Activated naive CD8-positive, alpha-beta T cell treated with anti-CD3 and anti-CD28 coated beads, Interleukin-2, amount 50 U/mL, for 16 hours (primary cell): ENCODE measurements around the gene CCDC174.
A peak's percentile ranks its signal among the peaks of the same experiment; 100 is the strongest.
"Not testable (repeated sequence)": the region's sequence is repeated elsewhere in the genome, so short reads cannot be mapped to it uniquely, and the experiment has no call there.

Experiments used
- DNase-seq: peaks from one replicate; pipeline ENCODE4 v3.0.0-alpha.2; 2020; ENCODE audit warnings: low read depth, low spot score

The CCDC174 gene

DNA sequence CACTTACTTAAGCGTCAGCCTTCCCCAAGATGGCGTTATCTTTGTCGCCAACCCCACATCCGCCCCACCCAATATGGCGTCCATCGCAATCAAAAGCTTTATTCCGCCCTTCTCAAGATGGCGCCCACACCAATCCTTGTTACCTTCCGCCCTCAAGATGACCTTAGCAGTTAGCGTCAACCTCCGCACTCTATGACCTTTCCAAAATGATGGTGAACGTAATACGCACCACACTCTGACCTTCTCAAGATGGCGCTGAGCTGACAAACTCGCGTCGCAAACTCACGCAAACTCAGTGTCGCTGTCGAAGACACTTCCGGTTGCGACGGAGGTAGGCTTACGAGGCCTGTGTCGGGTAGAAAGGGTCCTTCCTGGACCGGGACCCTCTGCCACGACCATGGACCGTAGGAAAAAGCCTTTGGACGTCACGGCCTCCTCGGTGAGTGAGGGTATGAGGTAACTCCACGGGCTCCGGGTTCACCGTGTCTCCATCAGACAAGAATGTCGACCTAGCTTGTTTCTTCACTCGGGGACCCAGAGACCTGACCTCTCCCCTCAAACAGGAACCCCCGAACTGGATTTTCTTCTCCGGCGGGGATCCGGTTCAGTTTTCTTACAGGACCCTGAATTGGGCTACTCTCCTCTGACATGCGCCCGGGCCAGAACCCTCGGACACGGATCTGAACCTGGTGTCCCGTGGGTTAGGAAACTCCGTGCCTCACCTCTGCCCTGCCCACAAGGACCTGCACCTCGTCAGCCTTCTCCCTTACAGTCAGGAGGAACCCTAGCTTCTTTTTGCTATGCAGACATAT lies at the start of gene CCDC174:
Gene CCDC174 (plus strand): TSS at position 323 of the 812 bp plus-strand sequence. CDS start 75 bp downstream, at position 398.
- peak; percentile 84 for DNase-seq

DNA sequence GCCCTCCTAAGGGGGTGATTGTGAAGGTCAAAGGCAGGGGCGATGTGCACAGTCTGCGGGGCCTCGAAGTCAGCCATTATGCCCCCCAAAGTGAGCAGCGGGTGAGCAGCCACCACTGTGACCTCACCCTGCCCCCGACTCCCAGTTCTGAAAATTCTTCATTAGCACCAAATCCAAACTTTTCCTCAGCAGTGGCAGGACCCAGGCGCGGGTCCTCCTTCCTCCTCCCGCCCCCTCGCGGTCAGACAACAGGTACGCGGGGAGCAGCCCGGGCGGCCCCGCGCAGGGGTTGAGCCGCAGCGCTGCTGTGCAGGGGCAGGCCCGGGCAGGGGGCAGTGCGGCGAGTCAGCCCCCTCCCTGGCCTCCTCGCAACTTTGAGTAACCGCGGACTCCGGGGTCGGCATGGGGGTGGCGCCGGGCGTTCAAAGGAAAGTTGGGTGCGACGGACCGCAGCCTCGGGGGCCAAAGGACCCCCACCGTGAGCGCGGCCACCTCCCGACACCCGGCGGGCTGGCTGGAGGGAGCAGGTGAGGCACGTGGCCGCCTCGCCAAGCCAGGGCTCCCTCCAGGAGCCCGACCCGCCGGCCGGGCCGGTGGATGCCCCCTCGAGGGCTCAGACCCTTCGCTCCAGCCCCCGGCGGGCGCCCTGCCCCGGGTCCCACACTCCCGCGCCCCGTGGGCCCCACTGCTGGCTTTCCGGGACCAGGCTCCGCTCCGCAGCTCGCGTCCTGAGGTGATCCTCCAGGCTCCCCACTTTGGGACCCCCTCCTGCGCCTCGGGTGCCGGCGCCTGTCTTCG lies 49.4 kb upstream of the CCDC174 start:
- no peak for DNase-seq

DNA sequence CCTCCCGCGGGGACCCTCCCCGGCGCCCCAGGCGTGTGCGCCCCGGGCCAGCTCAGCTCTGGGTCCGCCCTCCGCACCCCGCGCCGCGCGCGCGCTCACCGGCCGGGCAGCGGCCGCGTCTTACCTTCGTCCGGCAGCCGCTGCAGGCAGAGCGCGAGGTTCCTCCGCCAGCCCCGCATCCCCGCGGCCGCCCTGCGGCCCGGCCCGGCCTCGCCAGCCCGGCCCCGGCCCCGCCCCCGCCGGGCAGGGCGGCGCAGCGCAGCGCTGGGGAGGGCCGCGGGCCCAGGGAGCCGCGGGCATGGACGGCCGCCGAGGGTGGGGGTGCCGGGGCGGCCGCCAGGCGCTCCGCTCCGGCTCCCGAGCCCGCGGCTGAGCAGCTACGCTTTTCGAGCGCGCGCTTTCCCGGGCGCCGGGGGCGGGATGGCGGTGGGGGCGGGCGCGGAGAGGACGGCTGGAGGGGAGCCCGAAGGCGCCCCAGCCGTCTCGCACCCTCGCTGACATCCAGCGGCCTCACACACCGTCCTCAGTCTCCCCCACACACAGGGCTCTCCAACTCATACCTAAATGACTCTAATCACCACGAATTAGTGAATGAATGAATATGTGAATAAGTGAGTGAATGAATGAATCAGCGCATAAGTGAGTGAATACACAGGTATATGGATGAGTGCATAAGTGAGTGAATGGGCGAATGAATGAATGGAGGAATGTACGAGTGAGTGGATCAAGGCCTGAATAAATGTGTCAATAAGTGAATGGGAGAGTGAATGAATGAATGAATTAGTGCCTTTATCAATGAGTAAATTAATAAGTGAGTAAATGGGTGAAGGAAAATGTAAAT lies 48.5 kb upstream of the CCDC174 start:
- no peak for DNase-seq

DNA sequence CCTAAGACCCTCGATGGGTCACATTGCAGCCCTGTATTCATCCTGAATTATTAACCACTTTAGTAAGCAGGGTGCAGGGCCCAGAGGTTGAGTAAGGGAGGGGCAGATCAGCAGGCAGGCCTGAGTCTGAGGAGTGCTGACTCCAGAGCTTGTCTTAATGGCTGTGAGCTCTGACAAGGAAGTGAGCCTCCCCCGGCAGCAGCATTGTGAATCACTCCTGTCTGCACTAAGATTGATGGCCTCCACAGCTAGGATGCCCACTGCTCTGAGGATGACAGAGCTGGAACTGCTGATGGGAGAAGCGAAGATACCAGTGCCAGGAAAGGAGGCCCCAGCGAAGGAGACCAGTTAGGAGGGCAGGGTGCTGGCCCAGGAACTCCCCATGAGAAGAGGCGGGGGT lies 46.5 kb upstream of the CCDC174 start:
- no peak for DNase-seq

DNA sequence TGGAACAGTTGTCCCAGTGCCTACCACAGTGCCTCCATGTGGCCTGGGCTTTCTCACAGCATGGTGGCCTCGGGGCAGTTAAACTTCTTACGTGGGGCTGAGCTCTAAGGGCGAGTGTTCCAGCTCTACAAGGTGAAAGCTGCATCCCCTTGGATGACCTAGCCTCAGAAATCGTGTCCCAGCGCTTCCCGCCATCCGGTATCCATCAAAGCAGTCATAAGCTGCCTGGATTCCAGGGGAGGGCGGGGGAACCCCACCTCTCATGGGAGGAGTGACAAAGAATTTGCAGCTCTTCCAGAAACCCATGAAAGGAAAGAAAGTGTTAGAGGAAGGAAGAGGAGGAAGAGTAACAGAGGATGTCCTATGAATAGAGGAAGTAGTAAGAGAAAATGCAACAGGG lies 45.8 kb upstream of the CCDC174 start:
- no peak for DNase-seq

DNA sequence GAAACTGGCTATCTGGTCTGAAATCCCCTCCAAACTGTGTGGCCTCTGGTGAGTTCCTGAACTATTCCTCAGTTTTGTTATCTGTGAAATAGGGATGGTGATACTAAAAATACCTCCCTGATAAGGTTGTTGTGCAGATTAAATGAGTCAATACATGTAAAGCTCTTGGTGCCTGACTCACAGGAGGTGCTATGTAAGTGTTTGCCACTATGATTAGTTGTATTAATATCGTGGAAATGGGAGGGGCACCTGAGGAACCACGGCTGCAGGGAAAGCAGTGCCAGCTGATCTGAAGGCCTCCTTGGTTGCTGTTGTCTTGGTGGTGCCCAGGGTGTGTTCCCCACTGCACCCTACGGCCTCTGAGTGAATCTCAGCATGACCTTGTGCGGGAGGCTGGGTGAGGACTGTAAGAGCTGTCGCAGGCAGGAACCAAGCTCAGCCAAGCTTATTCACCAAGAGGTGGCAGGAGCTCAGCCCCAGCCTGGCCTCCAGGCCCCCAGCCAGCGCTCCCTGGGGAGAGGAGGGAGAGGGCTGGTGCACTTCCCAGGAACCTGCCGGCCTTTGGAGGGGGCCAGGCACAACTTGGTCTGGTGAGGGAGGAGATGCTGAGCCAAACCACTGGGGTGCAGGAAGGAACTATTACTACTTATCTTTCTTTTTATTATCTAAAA lies 44.8 kb upstream of the CCDC174 start:
- no peak for DNase-seq

DNA sequence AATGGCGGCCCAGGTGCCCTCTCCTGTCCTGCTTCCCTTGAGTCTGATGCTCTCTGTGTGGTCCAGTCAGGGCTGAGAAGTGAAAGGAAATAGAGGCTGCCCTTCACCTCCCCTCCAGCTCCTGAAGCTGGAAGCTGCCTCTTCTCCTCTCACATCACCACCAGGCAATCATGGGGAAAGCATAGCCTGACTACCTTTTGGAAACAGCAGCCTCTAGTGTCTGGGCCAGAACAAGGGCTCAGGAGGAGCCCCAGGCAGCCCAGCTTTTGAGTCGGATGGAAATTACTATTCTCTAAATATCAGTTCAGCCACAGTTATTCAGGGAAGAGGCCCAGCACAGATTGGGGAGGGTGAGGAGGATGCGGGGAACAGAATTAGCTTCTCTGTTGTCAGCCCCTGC lies 43.3 kb upstream of the CCDC174 start:
- DNase-seq = no peak

DNA sequence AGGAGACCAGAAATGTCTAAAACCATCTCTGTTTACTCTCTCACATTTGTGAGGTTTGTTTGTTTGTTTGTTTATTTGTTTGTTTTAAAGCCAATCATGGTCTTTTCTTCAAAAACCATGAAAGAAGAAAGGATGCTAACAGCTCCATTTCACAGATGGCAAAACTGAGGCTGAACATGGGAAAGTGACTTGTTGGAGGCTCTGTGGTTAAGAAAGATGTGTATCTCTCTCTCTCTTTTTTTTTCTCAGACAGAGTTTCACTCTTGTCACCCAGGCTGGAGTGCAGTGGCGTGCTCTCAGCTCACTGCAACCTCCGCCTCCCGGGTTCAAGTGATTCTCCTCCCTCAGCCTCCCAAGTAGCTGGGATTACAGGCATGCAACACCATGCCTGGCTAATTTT lies 42.5 kb upstream of the CCDC174 start:
- not testable (repeated sequence) for DNase-seq

DNA sequence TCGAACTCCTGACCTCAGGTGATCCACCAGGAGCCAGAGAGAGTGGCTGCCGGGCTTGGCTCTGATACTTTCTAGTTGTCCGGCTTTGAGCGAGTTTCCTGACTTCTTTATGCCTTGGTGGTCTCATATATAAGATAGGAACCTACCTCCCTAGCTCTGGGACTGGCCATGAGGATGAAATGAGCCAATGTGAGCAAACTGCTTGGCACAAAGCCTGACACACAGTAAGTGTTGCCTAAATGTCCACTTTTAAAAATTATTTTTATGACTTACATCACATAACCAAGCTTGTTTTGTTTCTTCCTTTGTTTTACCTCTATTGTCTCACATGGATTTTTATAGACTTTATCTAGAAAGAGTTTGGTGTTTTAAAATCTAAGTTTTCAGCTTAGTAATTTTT lies 42.1 kb upstream of the CCDC174 start:
- DNase-seq = no peak

DNA sequence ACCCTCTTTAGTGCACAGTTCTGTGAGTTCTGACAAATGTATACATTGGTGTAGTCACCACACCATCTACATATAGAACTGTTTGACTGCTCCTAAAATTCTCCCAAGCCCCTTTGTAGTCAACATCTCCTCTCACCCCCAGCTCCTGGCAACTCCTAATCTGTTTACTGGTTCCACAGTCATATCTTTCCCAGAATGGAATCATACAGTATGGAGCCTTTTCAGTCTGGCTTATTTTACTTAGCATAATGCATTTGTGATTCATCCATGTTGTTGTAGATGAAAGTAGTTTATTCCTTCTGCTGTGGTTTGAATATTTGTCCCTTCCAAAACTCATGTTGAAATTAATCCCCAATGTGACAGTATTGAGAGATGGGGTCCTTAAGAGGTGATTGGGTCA lies 41.6 kb upstream of the CCDC174 start:
- no peak for DNase-seq

DNA sequence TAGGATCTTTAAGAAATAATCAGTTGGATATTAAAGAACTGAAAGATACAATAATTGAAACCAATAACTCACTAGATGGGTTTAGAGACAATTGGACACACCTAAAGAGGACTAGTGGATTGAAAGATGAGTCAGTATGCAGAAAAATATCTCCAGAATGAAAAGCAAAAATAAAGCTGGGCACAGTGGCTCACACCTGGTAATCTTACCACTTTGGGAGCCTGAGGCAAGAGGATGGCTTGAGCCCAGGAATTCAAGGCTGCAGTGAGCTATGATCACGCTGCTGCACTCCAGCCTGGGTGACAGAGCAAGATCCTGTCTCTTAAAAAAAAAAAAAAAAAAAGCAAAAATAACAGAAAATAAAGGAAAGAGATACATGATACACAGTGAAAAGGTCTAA lies 37.4 kb upstream of the CCDC174 start:
- DNase-seq = no peak

DNA sequence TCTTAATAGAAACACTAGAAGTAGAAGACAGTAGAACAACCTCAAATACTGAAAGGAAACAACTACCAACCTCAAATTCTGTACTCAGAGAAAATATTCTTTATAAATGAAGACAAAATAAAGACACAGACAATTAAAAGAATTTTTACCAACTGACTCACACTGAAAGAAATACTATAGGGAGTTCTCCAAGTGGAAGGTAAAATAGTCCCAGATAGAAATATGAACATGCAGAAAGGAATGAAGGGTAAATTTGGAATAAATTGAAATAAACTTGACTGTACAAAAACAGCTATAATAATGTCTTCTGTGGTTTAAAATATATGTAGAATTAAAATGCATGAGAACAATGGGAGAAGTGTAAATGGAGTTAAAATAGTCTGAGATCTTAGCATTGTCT lies 36.7 kb upstream of the CCDC174 start:
- no peak for DNase-seq

DNA sequence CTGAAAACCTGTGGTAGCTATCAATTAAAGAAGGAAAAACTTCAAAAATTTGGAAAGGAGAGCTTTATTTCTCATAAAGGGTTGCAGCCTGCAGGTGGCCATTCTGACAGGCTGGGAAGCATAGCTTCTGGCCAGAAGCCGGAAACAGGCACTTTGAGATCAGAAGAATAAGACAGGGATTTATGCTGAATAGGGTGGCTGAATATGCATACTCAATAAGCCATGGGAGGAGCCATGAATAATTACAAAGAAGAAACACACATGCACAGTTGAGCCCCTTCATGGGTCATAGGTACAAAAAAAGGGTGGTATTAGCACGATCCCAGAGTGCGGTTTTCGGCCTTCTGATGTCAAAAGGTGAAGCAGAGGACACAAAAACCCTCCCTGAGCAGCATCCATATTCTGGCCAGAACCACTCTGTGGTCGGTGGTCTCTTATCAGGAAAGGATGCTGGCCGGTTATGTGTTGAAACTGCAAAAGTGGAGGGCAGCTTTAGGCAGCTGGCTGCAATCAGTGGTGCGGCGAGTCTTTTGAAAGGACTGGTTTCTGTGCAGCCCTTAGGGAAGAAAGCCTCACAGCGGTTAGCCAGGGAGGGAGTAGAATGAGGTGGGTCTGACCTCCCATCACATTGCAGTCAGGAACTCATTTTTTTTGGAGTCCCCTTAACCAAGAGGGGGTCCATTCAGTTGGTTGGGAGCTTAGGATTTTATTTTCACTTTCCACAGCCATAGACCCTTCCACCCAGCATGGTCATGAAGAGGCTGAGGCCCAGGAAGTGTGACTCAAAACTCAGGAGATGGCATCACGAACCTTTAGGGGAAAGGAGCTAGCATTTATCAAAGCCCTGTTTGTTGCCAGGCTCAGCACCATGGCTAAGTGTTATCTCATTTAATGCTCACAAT lies 34.7 kb upstream of the CCDC174 start:
- no peak for DNase-seq

DNA sequence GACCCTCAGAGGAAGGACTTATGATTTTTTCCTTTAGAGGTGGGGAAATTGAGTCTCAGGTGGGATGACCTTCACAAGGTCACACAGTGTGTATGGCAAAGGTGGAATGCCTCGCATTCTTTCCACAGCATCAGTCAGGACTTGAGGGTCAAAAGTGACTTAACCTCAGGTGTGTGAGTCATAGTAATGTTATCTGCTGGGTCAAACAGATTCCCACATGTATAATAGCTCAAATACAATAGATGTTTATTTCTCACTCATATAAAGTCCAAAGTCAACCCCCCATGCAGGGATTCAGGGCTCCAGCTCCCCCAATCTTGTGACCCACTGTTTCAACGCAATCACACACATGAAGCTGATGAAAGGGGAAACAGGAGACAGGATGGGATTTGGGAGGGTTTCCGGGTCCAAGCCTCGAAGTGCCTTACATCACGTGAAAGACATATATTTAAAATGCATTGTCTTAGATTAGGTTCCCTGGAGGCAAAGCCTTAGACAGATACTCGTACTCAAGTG lies 34.0 kb upstream of the CCDC174 start:
- no peak for DNase-seq

DNA sequence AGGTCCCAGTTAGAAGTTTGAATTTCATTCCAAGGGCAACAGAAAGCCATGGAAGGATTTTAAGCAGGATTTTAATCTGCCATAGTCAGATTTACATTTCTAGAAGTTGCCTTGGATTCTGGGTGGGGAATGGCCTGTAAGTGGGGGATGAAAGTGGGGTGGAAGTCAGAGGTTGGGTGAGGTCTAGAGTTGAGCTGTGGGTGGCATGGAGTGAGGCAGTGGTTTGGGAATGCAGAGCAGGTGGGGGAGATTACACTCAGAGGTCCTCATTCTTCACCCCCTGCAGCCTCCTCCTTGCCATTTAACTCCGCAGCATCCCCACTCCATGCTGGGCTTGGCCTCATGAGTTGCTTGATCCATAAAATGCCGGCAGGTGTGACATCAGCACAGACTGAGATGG lies 32.0 kb upstream of the CCDC174 start:
- DNase-seq = no peak

DNA sequence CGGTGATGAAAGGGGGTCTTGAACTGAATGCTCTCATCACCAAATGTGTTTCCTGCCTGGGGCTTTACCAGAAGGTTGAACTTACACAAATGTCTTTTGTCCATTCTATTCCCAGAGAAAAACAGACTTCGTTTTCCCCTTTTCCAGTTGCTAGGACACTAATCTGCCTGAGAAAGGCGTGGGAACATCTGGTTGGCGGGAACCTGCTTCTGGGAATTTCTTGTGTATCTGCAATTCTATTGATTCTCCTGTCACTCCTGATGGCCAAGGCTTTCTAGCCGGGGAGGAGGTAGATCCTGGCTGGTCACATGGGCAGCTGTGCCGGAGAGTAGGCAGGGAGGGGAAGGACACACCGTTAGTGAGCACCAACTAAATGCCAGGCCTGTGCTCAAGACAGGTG lies 31.1 kb upstream of the CCDC174 start:
- no peak for DNase-seq

DNA sequence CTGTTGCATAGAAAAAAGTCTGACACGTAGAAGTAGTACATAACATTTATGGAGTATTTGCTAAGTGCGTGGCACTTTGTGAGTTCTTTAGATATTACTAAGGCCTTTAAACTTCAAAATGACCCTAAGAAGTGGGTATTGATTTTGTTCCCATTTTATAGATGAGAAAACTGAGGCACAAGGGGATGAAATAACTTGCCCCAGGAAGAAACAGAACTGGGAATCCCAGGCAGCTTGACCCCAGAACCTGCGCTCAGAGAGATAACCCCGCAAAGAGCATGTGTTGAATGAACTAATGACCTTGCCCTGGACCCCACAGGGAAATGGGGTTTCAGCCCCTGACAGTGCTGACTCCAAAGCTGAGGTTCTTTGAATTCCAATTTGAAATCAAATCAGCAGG lies 30.5 kb upstream of the CCDC174 start:
- no peak for DNase-seq

DNA sequence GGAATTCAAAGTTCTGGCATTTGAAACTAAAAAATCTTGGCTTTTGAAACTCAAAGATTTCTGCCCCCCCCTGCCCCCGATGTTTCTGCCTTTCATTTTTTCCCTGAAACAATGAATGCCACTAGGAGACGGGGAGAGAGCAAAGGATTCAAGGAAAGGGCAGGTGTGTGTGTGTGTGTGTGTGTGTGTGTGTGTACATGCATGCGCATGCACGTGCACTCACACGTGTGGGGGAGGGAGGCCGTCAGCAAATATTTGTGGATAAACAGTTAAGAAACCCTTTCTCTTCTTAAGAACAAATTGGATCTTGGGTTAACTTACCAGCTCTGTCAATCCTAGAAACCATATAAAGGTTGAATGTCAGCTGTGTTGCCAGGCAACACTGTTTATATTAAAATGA lies 29.2 kb upstream of the CCDC174 start:
- DNase-seq = no peak

DNA sequence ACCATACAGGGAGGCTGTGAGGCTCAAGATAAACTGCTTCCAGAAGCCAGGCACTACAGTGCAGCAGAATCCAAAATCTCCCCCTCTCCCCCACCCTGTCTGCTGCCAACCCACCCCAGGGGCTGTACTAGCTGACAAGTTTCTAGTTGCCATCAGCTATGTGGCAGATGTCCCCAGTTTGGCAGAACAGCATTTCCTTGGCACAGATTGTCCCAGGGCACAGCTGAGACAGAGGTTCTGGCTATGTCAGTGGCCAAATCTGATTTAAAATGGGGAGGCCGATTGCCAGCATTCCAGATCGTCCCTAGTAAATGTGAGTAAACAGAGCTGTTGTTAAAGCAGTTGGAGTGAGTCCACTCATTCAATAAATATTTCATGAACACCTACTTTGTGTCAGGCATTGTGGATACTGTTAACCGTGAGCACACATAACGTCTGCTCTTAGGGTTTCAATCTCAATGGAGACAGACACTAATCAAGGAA lies 28.0 kb upstream of the CCDC174 start:
- no peak for DNase-seq

DNA sequence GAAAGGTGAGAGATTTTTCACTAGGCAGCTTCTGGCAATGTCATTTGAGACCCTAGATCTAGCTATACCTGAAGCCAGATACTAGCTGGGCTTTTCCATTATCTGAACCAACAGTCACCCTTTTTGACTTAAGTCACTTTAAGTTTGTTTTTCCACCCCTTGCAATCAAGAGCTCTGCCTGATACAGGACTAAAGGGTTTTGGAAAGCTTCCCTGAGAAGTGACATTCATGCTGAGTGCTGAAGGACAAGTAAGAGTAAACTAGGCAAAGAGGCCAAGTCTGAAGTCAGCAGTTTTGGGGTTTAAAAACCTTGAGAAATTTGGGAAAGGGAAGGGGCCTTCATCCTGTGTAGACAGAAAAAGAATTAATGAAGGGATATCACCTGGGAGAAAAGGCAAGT lies 27.1 kb upstream of the CCDC174 start:
- DNase-seq = no peak
